HEK293 (cell line): Measurements from ENCODE around the gene MCEMP1.

Experiments used
- ZNF558 ChIP-seq: fragments of 450-650 bp; formaldehyde crosslinking; IDR thresholded peaks from 2 replicates; pipeline ENCODE4 v1.5.1; 2016; ENCODE audit warnings: missing biosample characterization, missing genetic modification characterization
- ZNF830 ChIP-seq: fragments of 450-650 bp; IDR thresholded peaks from 2 replicates; pipeline ENCODE4 v1.5.0; 2018; ENCODE audit warnings: missing biosample characterization, missing genetic modification characterization, low read depth, mild to moderate bottlenecking, moderate library complexity
- TF ChIP-seq, protein P1 (sequence below): fragments of 450-650 bp; formaldehyde crosslinking; IDR thresholded peaks from 2 replicates; pipeline ENCODE4 v1.5.1; 2016; ENCODE audit warnings: missing biosample characterization, missing genetic modification characterization

DNA sequence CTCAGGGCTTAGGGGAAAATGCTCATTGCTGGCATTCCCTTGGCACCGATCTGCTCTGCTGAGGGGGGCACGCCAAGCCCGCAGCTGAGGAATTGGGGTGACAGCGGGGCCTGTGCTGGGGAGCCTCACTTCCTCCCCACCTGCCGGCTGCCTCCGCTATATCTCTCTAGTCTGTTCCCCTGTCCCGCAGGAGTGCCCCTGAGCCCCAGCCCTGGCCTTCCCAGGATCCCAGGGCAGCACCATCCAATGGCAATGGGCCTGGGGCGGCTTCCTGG is 30.5 kb upstream of the MCEMP1 start:
- TF ChIP-seq, protein P1, sequence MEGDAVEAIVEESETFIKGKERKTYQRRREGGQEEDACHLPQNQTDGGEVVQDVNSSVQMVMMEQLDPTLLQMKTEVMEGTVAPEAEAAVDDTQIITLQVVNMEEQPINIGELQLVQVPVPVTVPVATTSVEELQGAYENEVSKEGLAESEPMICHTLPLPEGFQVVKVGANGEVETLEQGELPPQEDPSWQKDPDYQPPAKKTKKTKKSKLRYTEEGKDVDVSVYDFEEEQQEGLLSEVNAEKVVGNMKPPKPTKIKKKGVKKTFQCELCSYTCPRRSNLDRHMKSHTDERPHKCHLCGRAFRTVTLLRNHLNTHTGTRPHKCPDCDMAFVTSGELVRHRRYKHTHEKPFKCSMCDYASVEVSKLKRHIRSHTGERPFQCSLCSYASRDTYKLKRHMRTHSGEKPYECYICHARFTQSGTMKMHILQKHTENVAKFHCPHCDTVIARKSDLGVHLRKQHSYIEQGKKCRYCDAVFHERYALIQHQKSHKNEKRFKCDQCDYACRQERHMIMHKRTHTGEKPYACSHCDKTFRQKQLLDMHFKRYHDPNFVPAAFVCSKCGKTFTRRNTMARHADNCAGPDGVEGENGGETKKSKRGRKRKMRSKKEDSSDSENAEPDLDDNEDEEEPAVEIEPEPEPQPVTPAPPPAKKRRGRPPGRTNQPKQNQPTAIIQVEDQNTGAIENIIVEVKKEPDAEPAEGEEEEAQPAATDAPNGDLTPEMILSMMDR (tag by site-specific recombination) = no peak
- TF ChIP-seq ZNF558 (tag by site-specific recombination) (no peak), ZNF830 (tag by site-specific recombination) (no peak)
